ENCODE data around the gene VPS26C. TPM values are rescaled to one million over a fixed set of nuclear protein-coding genes. Genes with fewer than 3 reads are reported as not detected.

VPS26C gene
- polyA plus RNA-seq, 1 of the 3 experiments (the other 2 are of a cell fraction): 34.8 TPM

DNA sequence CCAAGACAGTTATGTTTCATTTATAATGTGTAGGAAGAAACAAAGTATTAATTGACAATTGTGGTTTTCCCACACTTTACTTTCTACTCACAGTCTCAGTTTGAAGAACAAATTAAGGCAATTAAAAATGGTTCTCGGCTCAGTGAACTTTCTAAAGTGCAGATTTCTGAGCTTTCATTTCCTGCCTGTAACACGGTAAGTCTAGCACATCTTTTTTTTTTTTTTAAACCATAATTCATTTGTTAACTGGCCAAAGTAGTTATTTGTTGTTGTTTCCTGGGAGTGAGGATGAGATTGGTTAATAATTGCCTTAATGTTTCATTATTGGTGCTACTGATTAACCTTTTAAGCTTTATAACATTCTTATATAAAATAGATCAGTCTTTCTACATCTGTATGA, 75.1 kb downstream of the VPS26C start:
- no peak overlapping the region for H3K4me3 ChIP-seq (ENCODE audit: low read depth in 2 of 2, low read length in 1 of 2)
- no peak for DNase-seq
- H3K36me3 ChIP-seq (replicated peaks in 1 of 2; ENCODE audit: control insufficient read depth in 1 of 2, insufficient read depth in 2 of 2, low read length in 1 of 2): peaks cover 67 to 69% of the 10 kb centered on the region in 2 experiments
- no peaks in the 10 kb centered on the region for H3K9me2 ChIP-seq
- no peak overlapping the region for H3K4me2 ChIP-seq
- no peak overlapping the region for H2AFZ ChIP-seq (ENCODE audit: low read depth)
- no peaks in the 10 kb centered on the region; the same call in 1 of the 2 replicates for H3K79me2 ChIP-seq (ENCODE audit: insufficient read depth)
- no peaks in the 10 kb centered on the region for H3K9me3 ChIP-seq
- H4K20me1 ChIP-seq (ENCODE audit: insufficient read depth): no peaks in the 10 kb centered on the region
- WGBS (ENCODE audit: low lambda C conversion rate): 87% methylated on average over 2 of the region's 2 CpGs
- no peaks in the 10 kb centered on the region for H3K27me3 ChIP-seq (ENCODE audit: insufficient read depth)
- H3F3A ChIP-seq (replicated peaks; ENCODE audit: insufficient read depth): no peaks in the 10 kb centered on the region
- no peak overlapping the region for H3K27ac ChIP-seq (ENCODE audit: low read depth in 2 of 2, low read length in 1 of 2)
- H3K4me1 ChIP-seq (ENCODE audit: control insufficient read depth in 1 of 2, insufficient read depth in 2 of 2, low read depth in 1 of 2, low read length in 1 of 2): no peaks in the 10 kb centered on the region; a peak in 1 of 4 replicates
- CTCF ChIA-PET: no interaction called here
- no peak for TF ChIP-seq TAF1 (IDR thresholded peaks at IDR 0.05; ENCODE audit: borderline replicate concordance, low read depth, low read length)
- TF ChIP-seq, protein P1, sequence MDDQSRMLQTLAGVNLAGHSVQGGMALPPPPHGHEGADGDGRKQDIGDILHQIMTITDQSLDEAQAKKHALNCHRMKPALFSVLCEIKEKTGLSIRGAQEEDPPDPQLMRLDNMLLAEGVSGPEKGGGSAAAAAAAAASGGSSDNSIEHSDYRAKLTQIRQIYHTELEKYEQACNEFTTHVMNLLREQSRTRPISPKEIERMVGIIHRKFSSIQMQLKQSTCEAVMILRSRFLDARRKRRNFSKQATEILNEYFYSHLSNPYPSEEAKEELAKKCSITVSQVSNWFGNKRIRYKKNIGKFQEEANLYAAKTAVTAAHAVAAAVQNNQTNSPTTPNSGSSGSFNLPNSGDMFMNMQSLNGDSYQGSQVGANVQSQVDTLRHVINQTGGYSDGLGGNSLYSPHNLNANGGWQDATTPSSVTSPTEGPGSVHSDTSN (IDR thresholded peaks at IDR 0.05): no peak
- TF ChIP-seq, protein P2, sequence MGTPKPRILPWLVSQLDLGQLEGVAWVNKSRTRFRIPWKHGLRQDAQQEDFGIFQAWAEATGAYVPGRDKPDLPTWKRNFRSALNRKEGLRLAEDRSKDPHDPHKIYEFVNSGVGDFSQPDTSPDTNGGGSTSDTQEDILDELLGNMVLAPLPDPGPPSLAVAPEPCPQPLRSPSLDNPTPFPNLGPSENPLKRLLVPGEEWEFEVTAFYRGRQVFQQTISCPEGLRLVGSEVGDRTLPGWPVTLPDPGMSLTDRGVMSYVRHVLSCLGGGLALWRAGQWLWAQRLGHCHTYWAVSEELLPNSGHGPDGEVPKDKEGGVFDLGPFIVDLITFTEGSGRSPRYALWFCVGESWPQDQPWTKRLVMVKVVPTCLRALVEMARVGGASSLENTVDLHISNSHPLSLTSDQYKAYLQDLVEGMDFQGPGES (IDR thresholded peaks at IDR 0.05; ENCODE audit: low read depth, low read length): no peak
- POLR2A ChIA-PET: no interaction called here
- H3K9ac ChIP-seq: no peak overlapping the region

DNA sequence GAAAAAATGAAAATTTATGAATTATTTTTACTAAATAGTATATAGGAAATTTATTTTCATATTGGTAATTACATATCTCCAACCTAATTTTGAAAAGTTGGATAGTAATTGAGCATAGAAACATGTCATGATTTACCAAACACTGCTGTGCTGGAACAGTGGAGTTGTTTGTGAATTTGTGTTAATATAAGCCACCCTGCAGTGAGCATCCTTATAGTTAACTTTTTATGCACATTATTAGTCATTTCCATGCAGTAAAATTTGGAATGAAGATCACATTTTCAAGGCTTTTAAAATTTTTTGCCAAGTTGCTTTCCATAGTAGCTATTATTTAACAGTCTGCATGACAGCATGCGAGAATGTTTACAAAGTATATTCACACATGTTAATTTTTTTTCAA, 78.3 kb downstream of the VPS26C start:
- Histone ChIP-seq H3K9me3 (no peaks in the 10 kb centered on the region), H3K36me3 (replicated peaks in 1 of 2; ENCODE audit: control insufficient read depth in 1 of 2, insufficient read depth in 2 of 2, low read length in 1 of 2) (peaks cover 57 to 74% of the 10 kb centered on the region in 2 experiments), H2AFZ (ENCODE audit: low read depth) (no peak overlapping the region), H3K9ac (no peak overlapping the region), H3K4me3 (ENCODE audit: low read depth in 2 of 2, low read length in 1 of 2) (no peak overlapping the region), H4K20me1 (ENCODE audit: insufficient read depth) (no peaks in the 10 kb centered on the region), H3F3A (replicated peaks; ENCODE audit: insufficient read depth) (no peaks in the 10 kb centered on the region), H3K4me2 (no peak overlapping the region), H3K9me2 (no peaks in the 10 kb centered on the region), H3K27ac (ENCODE audit: low read depth in 2 of 2, low read length in 1 of 2) (no peak overlapping the region), H3K27me3 (ENCODE audit: insufficient read depth) (no peaks in the 10 kb centered on the region), H3K79me2 (ENCODE audit: insufficient read depth) (peaks cover 2% of the 10 kb centered on the region), H3K4me1 (ENCODE audit: control insufficient read depth in 1 of 2, insufficient read depth in 2 of 2, low read depth in 1 of 2, low read length in 1 of 2) (no peaks in the 10 kb centered on the region)
- WGBS (ENCODE audit: low lambda C conversion rate): 100% methylated on average over 1 of the region's 1 CpG
- POLR2A ChIA-PET: no interaction called here
- TF ChIP-seq YY1 (IDR thresholded peaks at IDR 0.05; ENCODE audit: low read depth) (no peak), TEAD4 (IDR thresholded peaks at IDR 0.05; ENCODE audit: borderline replicate concordance, insufficient read depth) (no peak), JUND (IDR thresholded peaks at IDR 0.05) (no peak), FOXJ3 (CRISPR knock-in tag; IDR thresholded peaks at IDR 0.05) (no peak), GABPA (IDR thresholded peaks at IDR 0.05; ENCODE audit: low read depth) (no peak)
- TF ChIP-seq, protein P2 (IDR thresholded peaks at IDR 0.05; ENCODE audit: low read depth, low read length): no peak
- TF ChIP-seq, protein P3, sequence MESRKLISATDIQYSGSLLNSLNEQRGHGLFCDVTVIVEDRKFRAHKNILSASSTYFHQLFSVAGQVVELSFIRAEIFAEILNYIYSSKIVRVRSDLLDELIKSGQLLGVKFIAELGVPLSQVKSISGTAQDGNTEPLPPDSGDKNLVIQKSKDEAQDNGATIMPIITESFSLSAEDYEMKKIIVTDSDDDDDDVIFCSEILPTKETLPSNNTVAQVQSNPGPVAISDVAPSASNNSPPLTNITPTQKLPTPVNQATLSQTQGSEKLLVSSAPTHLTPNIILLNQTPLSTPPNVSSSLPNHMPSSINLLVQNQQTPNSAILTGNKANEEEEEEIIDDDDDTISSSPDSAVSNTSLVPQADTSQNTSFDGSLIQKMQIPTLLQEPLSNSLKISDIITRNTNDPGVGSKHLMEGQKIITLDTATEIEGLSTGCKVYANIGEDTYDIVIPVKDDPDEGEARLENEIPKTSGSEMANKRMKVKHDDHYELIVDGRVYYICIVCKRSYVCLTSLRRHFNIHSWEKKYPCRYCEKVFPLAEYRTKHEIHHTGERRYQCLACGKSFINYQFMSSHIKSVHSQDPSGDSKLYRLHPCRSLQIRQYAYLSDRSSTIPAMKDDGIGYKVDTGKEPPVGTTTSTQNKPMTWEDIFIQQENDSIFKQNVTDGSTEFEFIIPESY (IDR thresholded peaks at IDR 0.05; ENCODE audit: borderline replicate concordance, low read depth): no peak
- DNase-seq: no peak
- CTCF ChIA-PET: no interaction called here

Measured in SK-N-SH (cell line).